SU-DHL-6 (cell line): Measurements from ENCODE around the gene CFAP107.

ENCODE experiments used
- H2AFZ ChIP-seq: fragments of 200-600 bp; sonication (generic); 2 replicates; pipeline ENCODE4 v1.6.1; 2014; ENCODE audit warnings: low read depth, mild to moderate bottlenecking, moderate library complexity, mixed read lengths, antibody characterized with exemption, low read length; ENCODE audit not compliant: severe bottlenecking
- H3F3A ChIP-seq: fragments of 200-600 bp; shearing (Covaris generic); 2 replicates; pipeline ENCODE4 v1.6.0; 2016; ENCODE audit warnings: antibody characterized with exemption, mild to moderate bottlenecking; ENCODE audit not compliant: insufficient read depth
- H3K27ac ChIP-seq: fragments of 200-600 bp; sonication (generic); 2 replicates; pipeline ENCODE4 v1.5.1; 2016; ENCODE audit warnings: low read depth, mild to moderate bottlenecking, low read length, moderate library complexity, mixed read lengths
- H3K27me3 ChIP-seq: fragments of 200-600 bp; sonication (generic), shearing (Covaris generic); 2 replicates; pipeline ENCODE4 v1.6.0; 2014; ENCODE audit warnings: mild to moderate bottlenecking, low read length
- H3K36me3 ChIP-seq: fragments of 200-600 bp; sonication (generic); 2 replicates; pipeline ENCODE4 v1.6.1; 2014; ENCODE audit warnings: mild to moderate bottlenecking, low read length, mixed read lengths
- H3K4me2 ChIP-seq: fragments of 300-600, 200-600 bp; shearing (Covaris generic), sonication (generic); 2 replicates; pipeline ENCODE4 v1.6.0; 2014; ENCODE audit warnings: low read length, low read depth, mild to moderate bottlenecking; ENCODE audit not compliant: poor library complexity, severe bottlenecking
- H3K4me3 ChIP-seq: fragments of 200-600 bp; sonication (generic); 2 replicates; pipeline ENCODE4 v1.5.1; 2014; ENCODE audit warnings: antibody characterized with exemption, low read length, mild to moderate bottlenecking, mixed read lengths; ENCODE audit not compliant: insufficient read depth, poor library complexity, severe bottlenecking
- H3K79me2 ChIP-seq: fragments of 200-600 bp; sonication (generic); 2 replicates; pipeline ENCODE4 v1.6.1; 2014; ENCODE audit warnings: mild to moderate bottlenecking, low read length, moderate library complexity; ENCODE audit not compliant: insufficient read depth
- H3K9ac ChIP-seq: fragments of 200-600 bp; sonication (generic); 2 replicates; pipeline ENCODE4 v1.7.0; 2014; ENCODE audit warnings: mild to moderate bottlenecking, low read length
- H3K9me2 ChIP-seq: fragments of 200-600 bp; sonication (generic); replicated peaks from 2 replicates; pipeline ENCODE4 v1.6.1; 2014; ENCODE audit warnings: low read length; ENCODE audit not compliant: insufficient read depth
- H3K9me3 ChIP-seq: fragments of 200-600 bp; sonication (generic); 2 replicates; pipeline ENCODE4 v1.6.1; 2014; ENCODE audit warnings: low read length, mixed read lengths; ENCODE audit not compliant: insufficient read depth
- H4K20me1 ChIP-seq: fragments of 200-600 bp; sonication (generic); 2 replicates; pipeline ENCODE4 v1.6.1; 2014; ENCODE audit warnings: low read depth, mild to moderate bottlenecking, antibody characterized with exemption, low read length, moderate library complexity, mixed read lengths
- CTCF ChIP-seq: fragments of 200-600 bp; sonication (generic); IDR thresholded peaks from one replicate; pipeline ENCODE4 v1.5.1; 2017; ENCODE audit warnings: antibody characterized with exemption, mild to moderate bottlenecking, low read length, moderate library complexity; ENCODE audit not compliant: insufficient read depth, poor library complexity, severe bottlenecking
- EZH2phosphoT487 ChIP-seq: fragments of 200-600 bp; sonication (generic), shearing (Covaris generic); conservative IDR thresholded peaks from 2 replicates; pipeline ENCODE4 v1.6.1; 2018; ENCODE audit warnings: mild to moderate bottlenecking, antibody characterized with exemption, low read length, moderate library complexity, mixed read lengths

Gene CFAP107

GRCh38 chr1:12810691-12811408 is 64.8 kb downstream of the CFAP107 start:
- TF ChIP-seq EZH2phosphoT487 (no peak), CTCF (no peak)
- Histone ChIP-seq H4K20me1 (no peaks in the 10 kb centered on the region), H3K9me3 (no peaks in the 10 kb centered on the region), H3K9me2 (no peaks in the 10 kb centered on the region), H3K4me3 (no peak overlapping the region), H3K79me2 (no peaks in the 10 kb centered on the region), H3K27me3 (no peaks in the 10 kb centered on the region), H3F3A (no peaks in the 10 kb centered on the region), H2AFZ (no peak overlapping the region), H3K27ac (no peak overlapping the region), H3K36me3 (no peaks in the 10 kb centered on the region), H3K9ac (no peak overlapping the region), H3K4me2 (no peak overlapping the region)

GRCh38 chr1:12811409-12811784 is 65.4 kb downstream of the CFAP107 start:
- TF ChIP-seq EZH2phosphoT487: no peak
- no peak for TF ChIP-seq CTCF
- H3K9me3 ChIP-seq: no peaks in the 10 kb centered on the region
- H2AFZ ChIP-seq: no peak overlapping the region
- no peaks in the 10 kb centered on the region for H3K36me3 ChIP-seq
- no peaks in the 10 kb centered on the region for H3K9me2 ChIP-seq
- H3K27me3 ChIP-seq: no peaks in the 10 kb centered on the region
- no peak overlapping the region for H3K4me3 ChIP-seq
- no peak overlapping the region for H3K27ac ChIP-seq
- H3K9ac ChIP-seq: no peak overlapping the region
- no peak overlapping the region for H3K4me2 ChIP-seq
- H3F3A ChIP-seq: no peaks in the 10 kb centered on the region
- no peaks in the 10 kb centered on the region for H3K79me2 ChIP-seq
- no peaks in the 10 kb centered on the region for H4K20me1 ChIP-seq
